ENCODE results near the gene SECISBP2L.

- TF ChIP-seq CTCF (IDR thresholded peaks at IDR 0.05; ENCODE audit: low read length) (no peak), EZH2 (optimal IDR thresholded peaks at IDR 0.05; ENCODE audit: low read depth, low read length) (no peak), EZH2phosphoT487 (IDR thresholded peaks at IDR 0.05; ENCODE audit: low read length) (no peak)
These were observed 57.1 kb downstream of the SECISBP2L start for GRCh38 chr15:48989170-48989569.
